Sigmoid colon (tissue), 7 donors: Measurements from ENCODE around the gene KCNG1. TPM values are rescaled to one million over a fixed set of nuclear protein-coding genes. Genes with fewer than 3 reads are reported as not detected.

ENCODE experiments used
- DNase-seq: peaks from one replicate; pipeline ENCODE4 v3.0.0-alpha.2; 2019
- H3K27ac ChIP-seq, 4 donors: fragments of 200-600 bp; sonication (generic); one replicate each; pipeline ENCODE4 v1.5.1; 2016 to 2019; ENCODE audit warnings: mild to moderate bottlenecking in 1 of 4
- H3K27me3 ChIP-seq, 3 donors: fragments of 200-600 bp; sonication (generic); one replicate each; pipeline ENCODE4 v1.5.1; 2019; ENCODE audit warnings: mild to moderate bottlenecking in 1 of 3
- H3K36me3 ChIP-seq, 4 donors: fragments of 200-600 bp; sonication (generic); one replicate each; pipeline ENCODE4 v1.5.1; 2016 to 2019
- H3K4me1 ChIP-seq, 4 donors: fragments of 200-600 bp; sonication (generic); one replicate each; pipeline ENCODE4 v1.5.1; 2017 to 2019
- H3K4me3 ChIP-seq, 4 donors: fragments of 200-600 bp; sonication (generic); one replicate each; pipeline ENCODE4 v1.5.1; 2017 to 2019; ENCODE audit warnings: mild to moderate bottlenecking in 2 of 4, moderate library complexity in 1 of 4
- H3K9me3 ChIP-seq, 4 donors: fragments of 200-600 bp in 3 of 4; sonication (generic) in 3 of 4; one replicate each; pipeline versions ENCODE4 v1.5.1 to v1.6.1; 2013 to 2019
- EP300 ChIP-seq, 4 donors: sonication (generic); formaldehyde crosslinking; IDR thresholded peaks; one replicate each; pipeline ENCODE4 v1.6.1; 2017; ENCODE audit warnings: antibody characterized with exemption in 4 of 4
- POLR2A ChIP-seq, 2 donors: fragments of 450-650 bp; IDR thresholded peaks; one replicate each; pipeline ENCODE4 v1.6.1; 2016; ENCODE audit warnings: antibody characterized with exemption in 2 of 2, mild to moderate bottlenecking in 2 of 2, moderate library complexity in 2 of 2
- POLR2AphosphoS5 ChIP-seq, 4 donors: sonication (generic); formaldehyde crosslinking; IDR thresholded peaks; one replicate each; pipeline ENCODE4 v1.6.1; 2017; ENCODE audit warnings: antibody characterized with exemption in 4 of 4
- WGBS, 2 donors: extraction: QIAGEN DNeasy Blood & Tissue Kit; methylation state at CpG; one replicate each; pipeline ENCODE4 v1.1.7; 2013; 5-methylcytosine and 5-hydroxymethylcytosine counted together
- intact Hi-C: fragments of 100-400 bp; cut with DNase I; formaldehyde crosslinking; loops from one replicate; pipeline ENCODE4 v1.15.1; 2023
- polyA plus RNA-seq, 3 donors: library from polyadenylated mRNA; stranded (reverse); fragments of 200-250 nt; gene quantifications; one replicate each; pipeline ENCODE4 v1.2.3, GENCODE V29; 2013
- total RNA-seq, 4 donors: library from RNA; depleted of rRNA; stranded (reverse); fragments of >200 nt; gene quantifications; one replicate each; pipeline ENCODE4 v1.1.0, GENCODE V29; 2016
- TF ChIP-seq, protein P1 (sequence below), 4 experiments: fragments of 450-650 bp in 3 of 4; fragments of 200-600 bp in 1 of 4; IDR thresholded peaks; one replicate each; pipeline ENCODE4 v1.5.1; 2016 to 2019; ENCODE audit warnings: antibody characterized with exemption in 4 of 4, mild to moderate bottlenecking in 3 of 4, moderate library complexity in 2 of 4
- donor health status: healthy with polysubstance abuse.
- donor health status: Bipolar disorder and iron deficiency.
- donor health status: healthy.

Gene KCNG1
- total and polyA plus RNA-seq, 7 donors: 1.7 to 7.1 (median 3.2) TPM

DNA sequence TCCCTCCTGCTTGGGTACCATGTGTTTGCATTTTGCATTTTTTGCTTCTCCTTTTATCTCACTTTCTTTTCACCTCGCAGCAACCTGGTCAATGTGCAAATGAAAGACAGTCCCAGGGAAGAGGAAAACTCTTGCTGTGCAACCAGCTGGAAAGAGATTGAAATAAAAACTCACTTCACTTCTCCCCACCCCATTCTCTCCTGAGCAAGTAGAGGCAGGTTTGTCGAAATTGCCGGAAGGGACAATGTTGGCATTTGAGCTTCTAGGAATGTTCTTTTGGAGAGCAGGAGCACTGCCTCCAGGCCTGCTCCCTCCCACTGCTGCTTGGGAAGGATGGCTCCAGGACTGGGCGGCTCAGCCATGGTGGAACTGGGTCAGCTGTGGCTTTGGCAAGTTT is 30.6 kb downstream of the KCNG1 start:
- Histone ChIP-seq H3K27me3 (no peaks in the 10 kb centered on the region), H3K9me3 (no peaks in the 10 kb centered on the region), H3K4me1 (no peaks in the 10 kb centered on the region), H3K27ac (no peak overlapping the region), H3K36me3 (no peaks in the 10 kb centered on the region), H3K4me3 (no peak overlapping the region)
- TF ChIP-seq POLR2A (IDR thresholded peaks at IDR 0.05) (no peak), POLR2AphosphoS5 (IDR thresholded peaks at IDR 0.05) (no peak), EP300 (IDR thresholded peaks at IDR 0.05) (no peak)
- TF ChIP-seq, protein P1, sequence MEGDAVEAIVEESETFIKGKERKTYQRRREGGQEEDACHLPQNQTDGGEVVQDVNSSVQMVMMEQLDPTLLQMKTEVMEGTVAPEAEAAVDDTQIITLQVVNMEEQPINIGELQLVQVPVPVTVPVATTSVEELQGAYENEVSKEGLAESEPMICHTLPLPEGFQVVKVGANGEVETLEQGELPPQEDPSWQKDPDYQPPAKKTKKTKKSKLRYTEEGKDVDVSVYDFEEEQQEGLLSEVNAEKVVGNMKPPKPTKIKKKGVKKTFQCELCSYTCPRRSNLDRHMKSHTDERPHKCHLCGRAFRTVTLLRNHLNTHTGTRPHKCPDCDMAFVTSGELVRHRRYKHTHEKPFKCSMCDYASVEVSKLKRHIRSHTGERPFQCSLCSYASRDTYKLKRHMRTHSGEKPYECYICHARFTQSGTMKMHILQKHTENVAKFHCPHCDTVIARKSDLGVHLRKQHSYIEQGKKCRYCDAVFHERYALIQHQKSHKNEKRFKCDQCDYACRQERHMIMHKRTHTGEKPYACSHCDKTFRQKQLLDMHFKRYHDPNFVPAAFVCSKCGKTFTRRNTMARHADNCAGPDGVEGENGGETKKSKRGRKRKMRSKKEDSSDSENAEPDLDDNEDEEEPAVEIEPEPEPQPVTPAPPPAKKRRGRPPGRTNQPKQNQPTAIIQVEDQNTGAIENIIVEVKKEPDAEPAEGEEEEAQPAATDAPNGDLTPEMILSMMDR (IDR thresholded peaks at IDR 0.05): no peak
- 65 to 68% methylated on average over 4 of the region's 4 CpGs for WGBS, 2 donors
- no peak for DNase-seq
- intact Hi-C loops: no loop called here

DNA sequence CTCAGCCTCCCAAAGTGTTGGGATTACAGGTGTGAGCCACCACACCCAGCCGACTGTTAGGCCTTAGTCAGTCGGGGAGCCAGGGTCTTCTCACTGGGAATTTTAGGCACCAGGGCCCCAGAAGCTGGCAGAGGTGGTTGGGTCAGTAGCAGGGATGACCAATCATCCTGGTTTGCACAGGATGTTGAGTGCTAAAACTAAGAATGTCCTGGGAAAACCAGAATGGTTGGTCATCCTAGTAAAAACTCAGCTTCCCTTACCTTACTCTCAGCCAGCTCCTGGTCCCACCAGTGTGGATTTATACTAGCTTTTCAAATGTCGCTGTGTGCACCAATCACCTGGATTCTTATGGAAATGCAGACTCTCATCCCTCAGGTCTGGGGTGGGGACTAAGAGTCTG is 31.8 kb downstream of the KCNG1 start:
- intact Hi-C loops: no loop called here

DNA sequence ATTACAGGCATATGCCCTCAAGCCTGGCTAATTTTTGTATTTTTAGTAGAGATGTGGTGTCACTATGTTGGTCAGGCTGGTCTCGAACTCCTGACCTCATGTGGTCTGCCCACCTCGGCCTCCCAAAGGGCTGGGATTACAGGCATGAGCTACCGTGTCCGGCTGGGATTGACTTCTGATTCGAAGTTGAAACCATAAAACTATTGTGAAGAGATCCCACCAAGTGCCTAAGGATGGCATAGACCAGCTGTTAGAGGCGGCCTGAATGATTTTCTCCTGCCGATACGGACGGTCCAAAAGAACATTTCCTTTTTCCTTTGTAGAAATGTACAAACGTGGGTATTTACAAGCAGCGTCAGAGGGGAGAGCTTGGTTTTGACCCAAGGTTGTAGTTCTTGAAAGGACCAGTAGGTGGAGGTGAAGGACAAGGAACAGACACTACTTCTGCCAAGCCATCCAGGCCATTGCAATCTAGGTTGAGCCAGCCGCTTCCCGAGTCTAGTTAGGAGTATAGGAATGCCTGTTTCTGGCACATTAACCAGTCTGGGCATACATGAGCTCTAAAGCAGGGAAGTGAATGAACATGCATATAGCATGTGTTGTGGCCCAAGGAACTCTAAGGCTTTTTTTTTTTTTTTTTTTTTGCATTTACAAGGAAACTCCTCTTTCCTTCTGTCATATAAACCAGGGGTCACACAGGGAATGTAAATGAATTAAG is 35.3 kb downstream of the KCNG1 start:
- TF ChIP-seq, protein P1 (IDR thresholded peaks at IDR 0.05): peak; percentile 78 to 93 (median 88)
- no peak for TF ChIP-seq POLR2AphosphoS5 (IDR thresholded peaks at IDR 0.05)
- 6 to 15% methylated on average over 13 of the region's 13 CpGs for WGBS, 2 donors
- H3K27me3 ChIP-seq: peaks cover 0 to 38% (median 16%) of the 10 kb centered on the region in 3 donors
- no peak overlapping the region for H3K27ac ChIP-seq
- intact Hi-C loops: loop anchor here (1.0 to 5.0 kb wide), 2 partner anchors 319 to 610 kb away; no protein-coding TSS in a partner anchor
- peak; percentile 83 for DNase-seq
- no peak overlapping the region for H3K4me3 ChIP-seq
- H3K9me3 ChIP-seq: no peaks in the 10 kb centered on the region
- no peaks in the 10 kb centered on the region for H3K36me3 ChIP-seq
- H3K4me1 ChIP-seq: no peaks in the 10 kb centered on the region

More for the DNA sequence above, 31.8 kb downstream of the KCNG1 start:
- DNase-seq: no peak
- no peaks in the 10 kb centered on the region for H3K36me3 ChIP-seq
- H3K27me3 ChIP-seq: peaks cover 0 to 9% (median 6%) of the 10 kb centered on the region in 3 donors
- no peaks in the 10 kb centered on the region for H3K9me3 ChIP-seq
- H3K4me1 ChIP-seq: no peaks in the 10 kb centered on the region
- TF ChIP-seq EP300 (IDR thresholded peaks at IDR 0.05): no peak
- TF ChIP-seq POLR2AphosphoS5 (IDR thresholded peaks at IDR 0.05): no peak
- TF ChIP-seq, protein P1 (IDR thresholded peaks at IDR 0.05): no peak
- no peak for TF ChIP-seq POLR2A (IDR thresholded peaks at IDR 0.05)
- no peak overlapping the region for H3K4me3 ChIP-seq
- 84 to 89% methylated on average over 3 of the region's 3 CpGs for WGBS, 2 donors
- H3K27ac ChIP-seq: no peak overlapping the region

DNA sequence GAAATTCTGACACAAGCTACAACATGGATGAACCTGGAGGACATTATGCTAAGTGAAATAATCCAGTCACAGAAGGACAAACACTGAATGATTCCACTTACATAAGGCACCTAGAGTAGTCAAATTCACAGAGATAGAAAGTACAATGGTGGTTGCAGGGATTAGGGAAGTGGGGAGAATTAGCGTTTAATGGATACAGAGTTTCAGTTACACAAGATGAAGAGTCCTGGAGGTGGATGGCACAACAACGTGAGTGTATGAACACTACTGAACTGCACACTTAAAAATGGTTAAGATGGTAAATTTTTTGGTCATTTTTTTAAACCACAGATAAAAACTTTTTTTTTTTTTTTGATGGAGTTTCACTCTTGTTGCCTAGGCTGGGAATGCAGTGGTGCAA is 39.6 kb downstream of the KCNG1 start:
- no peak for TF ChIP-seq EP300 (IDR thresholded peaks at IDR 0.05)
- TF ChIP-seq POLR2A (IDR thresholded peaks at IDR 0.05): no peak
- no peak for TF ChIP-seq POLR2AphosphoS5 (IDR thresholded peaks at IDR 0.05)
- TF ChIP-seq, protein P1 (IDR thresholded peaks at IDR 0.05): no peak
- no peak for DNase-seq
- H3K4me3 ChIP-seq: no peak overlapping the region
- peaks cover 0 to 55% (median 19%) of the 10 kb centered on the region in 3 donors for H3K27me3 ChIP-seq
- no peak overlapping the region for H3K27ac ChIP-seq
- H3K36me3 ChIP-seq: no peaks in the 10 kb centered on the region
- WGBS, 2 donors: 53 to 56% methylated on average over 2 of the region's 2 CpGs
- intact Hi-C loops: no loop called here
- peaks cover 0 to 7% (median 0%) of the 10 kb centered on the region in 4 donors for H3K4me1 ChIP-seq
- no peaks in the 10 kb centered on the region for H3K9me3 ChIP-seq
